ENCODE data around the gene EFHB.

EFHB gene

DNA sequence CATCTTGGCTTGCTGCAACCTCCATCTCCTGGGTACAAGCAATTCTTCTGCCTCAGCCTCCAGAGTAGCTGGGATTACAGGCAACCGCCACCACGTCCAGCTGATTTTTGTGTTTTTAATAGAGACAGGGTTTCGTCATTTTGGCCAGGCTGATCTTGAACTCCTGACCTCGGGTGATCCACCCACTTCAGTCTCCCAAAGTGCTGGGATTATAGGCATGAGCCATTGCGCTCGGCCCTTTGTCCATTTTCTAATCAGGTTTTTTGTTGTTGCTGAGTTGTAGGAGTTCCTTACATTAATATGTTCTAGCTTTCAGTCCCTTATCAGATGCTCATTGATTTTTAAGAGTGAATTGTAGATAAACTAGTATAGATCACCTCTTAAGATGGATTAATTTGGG, 33.2 kb upstream of the EFHB start:
- no peak for ATAC-seq
- TF ChIP-seq ARNTL (CRISPR knock-in tag; IDR thresholded peaks at IDR 0.05; ENCODE audit: borderline replicate concordance, low read depth) (no peak), ZFP3 (CRISPR knock-in tag; IDR thresholded peaks at IDR 0.05) (peak; percentile 80)

DNA sequence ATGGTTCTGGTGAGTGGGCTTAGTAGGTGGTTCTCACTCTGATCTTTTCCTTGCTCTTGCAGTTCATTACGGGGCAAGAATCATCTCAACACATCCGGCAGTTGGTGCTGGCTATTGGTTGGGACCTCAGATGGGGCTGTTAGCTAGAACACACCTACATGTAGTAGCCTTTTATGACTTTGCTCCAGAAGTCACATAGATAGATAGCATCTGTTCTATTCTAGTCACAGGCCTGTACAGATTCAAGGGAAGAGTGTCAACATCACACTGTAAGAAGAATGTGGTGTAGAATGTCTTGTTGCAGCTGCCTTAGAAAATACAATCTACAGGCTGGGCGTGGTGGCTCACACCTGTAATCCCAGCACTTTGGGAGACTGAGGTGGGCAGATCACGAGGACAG, 27.9 kb upstream of the EFHB start:
- TF ChIP-seq TOX (CRISPR knock-in tag; IDR thresholded peaks at IDR 0.05; ENCODE audit: borderline replicate concordance) (no peak), ZNF70 (CRISPR knock-in tag; IDR thresholded peaks at IDR 0.05) (no peak), ESRRG (CRISPR knock-in tag; IDR thresholded peaks at IDR 0.05) (no peak)
- no peak for ATAC-seq

DNA sequence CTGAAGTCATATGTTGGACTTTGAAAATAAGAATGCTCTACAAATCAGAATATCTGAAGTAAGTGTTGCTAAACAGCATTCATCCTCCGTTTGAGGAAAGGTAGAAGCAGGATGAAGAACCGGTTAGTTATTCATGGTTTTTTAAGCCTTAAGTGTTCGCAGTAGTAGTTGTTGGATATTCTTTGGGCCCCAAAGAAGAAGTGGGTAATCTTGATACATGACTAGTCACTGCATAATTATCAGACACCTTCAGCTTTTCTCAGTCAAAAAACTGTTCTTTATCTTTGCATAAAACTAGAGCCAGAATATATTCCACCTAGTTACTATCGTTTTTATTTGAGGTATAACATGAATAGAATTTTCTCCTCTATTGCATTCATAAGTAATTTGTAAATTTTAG, 26.7 kb upstream of the EFHB start:
- ATAC-seq: no peak
- no peak for TF ChIP-seq OSR1 (CRISPR knock-in tag; IDR thresholded peaks at IDR 0.05)
- TF ChIP-seq, protein P1, sequence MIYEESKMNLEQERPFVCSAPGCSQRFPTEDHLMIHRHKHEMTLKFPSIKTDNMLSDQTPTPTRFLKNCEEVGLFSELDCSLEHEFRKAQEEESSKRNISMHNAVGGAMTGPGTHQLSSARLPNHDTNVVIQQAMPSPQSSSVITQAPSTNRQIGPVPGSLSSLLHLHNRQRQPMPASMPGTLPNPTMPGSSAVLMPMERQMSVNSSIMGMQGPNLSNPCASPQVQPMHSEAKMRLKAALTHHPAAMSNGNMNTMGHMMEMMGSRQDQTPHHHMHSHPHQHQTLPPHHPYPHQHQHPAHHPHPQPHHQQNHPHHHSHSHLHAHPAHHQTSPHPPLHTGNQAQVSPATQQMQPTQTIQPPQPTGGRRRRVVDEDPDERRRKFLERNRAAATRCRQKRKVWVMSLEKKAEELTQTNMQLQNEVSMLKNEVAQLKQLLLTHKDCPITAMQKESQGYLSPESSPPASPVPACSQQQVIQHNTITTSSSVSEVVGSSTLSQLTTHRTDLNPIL (CRISPR knock-in tag; IDR thresholded peaks at IDR 0.05; ENCODE audit: low read depth): no peak
- TF ChIP-seq SNAI2 (CRISPR knock-in tag; IDR thresholded peaks at IDR 0.05): no peak
- TF ChIP-seq TOX (CRISPR knock-in tag; IDR thresholded peaks at IDR 0.05; ENCODE audit: borderline replicate concordance): no peak
- TF ChIP-seq, protein P2, sequence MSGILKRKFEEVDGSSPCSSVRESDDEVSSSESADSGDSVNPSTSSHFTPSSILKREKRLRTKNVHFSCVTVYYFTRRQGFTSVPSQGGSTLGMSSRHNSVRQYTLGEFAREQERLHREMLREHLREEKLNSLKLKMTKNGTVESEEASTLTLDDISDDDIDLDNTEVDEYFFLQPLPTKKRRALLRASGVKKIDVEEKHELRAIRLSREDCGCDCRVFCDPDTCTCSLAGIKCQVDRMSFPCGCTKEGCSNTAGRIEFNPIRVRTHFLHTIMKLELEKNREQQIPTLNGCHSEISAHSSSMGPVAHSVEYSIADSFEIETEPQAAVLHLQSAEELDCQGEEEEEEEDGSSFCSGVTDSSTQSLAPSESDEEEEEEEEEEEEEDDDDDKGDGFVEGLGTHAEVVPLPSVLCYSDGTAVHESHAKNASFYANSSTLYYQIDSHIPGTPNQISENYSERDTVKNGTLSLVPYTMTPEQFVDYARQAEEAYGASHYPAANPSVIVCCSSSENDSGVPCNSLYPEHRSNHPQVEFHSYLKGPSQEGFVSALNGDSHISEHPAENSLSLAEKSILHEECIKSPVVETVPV (CRISPR knock-in tag; IDR thresholded peaks at IDR 0.05): no peak
- TF ChIP-seq CSDC2 (CRISPR knock-in tag; IDR thresholded peaks at IDR 0.05): no peak
- no peak for TF ChIP-seq ZNF8 (CRISPR knock-in tag; IDR thresholded peaks at IDR 0.05)
- TF ChIP-seq, protein P3, sequence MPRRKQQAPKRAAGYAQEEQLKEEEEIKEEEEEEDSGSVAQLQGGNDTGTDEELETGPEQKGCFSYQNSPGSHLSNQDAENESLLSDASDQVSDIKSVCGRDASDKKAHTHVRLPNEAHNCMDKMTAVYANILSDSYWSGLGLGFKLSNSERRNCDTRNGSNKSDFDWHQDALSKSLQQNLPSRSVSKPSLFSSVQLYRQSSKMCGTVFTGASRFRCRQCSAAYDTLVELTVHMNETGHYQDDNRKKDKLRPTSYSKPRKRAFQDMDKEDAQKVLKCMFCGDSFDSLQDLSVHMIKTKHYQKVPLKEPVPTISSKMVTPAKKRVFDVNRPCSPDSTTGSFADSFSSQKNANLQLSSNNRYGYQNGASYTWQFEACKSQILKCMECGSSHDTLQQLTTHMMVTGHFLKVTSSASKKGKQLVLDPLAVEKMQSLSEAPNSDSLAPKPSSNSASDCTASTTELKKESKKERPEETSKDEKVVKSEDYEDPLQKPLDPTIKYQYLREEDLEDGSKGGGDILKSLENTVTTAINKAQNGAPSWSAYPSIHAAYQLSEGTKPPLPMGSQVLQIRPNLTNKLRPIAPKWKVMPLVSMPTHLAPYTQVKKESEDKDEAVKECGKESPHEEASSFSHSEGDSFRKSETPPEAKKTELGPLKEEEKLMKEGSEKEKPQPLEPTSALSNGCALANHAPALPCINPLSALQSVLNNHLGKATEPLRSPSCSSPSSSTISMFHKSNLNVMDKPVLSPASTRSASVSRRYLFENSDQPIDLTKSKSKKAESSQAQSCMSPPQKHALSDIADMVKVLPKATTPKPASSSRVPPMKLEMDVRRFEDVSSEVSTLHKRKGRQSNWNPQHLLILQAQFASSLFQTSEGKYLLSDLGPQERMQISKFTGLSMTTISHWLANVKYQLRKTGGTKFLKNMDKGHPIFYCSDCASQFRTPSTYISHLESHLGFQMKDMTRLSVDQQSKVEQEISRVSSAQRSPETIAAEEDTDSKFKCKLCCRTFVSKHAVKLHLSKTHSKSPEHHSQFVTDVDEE (CRISPR knock-in tag; IDR thresholded peaks at IDR 0.05): no peak
- TF ChIP-seq ZFP30 (CRISPR knock-in tag; IDR thresholded peaks at IDR 0.05): no peak
- TF ChIP-seq, protein P4, sequence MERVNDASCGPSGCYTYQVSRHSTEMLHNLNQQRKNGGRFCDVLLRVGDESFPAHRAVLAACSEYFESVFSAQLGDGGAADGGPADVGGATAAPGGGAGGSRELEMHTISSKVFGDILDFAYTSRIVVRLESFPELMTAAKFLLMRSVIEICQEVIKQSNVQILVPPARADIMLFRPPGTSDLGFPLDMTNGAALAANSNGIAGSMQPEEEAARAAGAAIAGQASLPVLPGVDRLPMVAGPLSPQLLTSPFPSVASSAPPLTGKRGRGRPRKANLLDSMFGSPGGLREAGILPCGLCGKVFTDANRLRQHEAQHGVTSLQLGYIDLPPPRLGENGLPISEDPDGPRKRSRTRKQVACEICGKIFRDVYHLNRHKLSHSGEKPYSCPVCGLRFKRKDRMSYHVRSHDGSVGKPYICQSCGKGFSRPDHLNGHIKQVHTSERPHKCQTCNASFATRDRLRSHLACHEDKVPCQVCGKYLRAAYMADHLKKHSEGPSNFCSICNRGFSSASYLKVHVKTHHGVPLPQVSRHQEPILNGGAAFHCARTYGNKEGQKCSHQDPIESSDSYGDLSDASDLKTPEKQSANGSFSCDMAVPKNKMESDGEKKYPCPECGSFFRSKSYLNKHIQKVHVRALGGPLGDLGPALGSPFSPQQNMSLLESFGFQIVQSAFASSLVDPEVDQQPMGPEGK (CRISPR knock-in tag; IDR thresholded peaks at IDR 0.05; ENCODE audit: borderline replicate concordance): no peak
- no peak for TF ChIP-seq ESRRG (CRISPR knock-in tag; IDR thresholded peaks at IDR 0.05)

DNA sequence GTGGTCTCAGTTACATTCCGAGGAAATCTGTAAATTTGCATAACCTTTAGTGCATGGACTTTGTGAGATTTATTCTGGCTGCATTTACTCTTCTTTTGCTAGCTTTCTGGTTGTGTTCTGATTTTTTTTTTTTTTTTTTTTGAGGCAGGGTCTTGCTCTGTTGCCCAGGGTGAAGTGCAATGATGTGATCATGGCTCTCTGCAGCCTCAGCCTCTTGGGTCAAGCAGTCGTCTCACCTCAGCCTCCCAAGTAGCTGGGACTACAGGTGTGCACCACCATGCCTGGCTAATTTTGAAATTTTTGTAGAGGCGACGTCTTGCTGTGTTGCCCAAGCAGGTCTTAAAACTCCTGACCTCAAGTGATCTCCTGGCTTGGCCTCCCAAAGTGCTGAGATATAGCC, 25.5 kb upstream of the EFHB start:
- ATAC-seq: no peak
- TF ChIP-seq ZFP3 (CRISPR knock-in tag; IDR thresholded peaks at IDR 0.05): no peak
- TF ChIP-seq, protein P1 (CRISPR knock-in tag; IDR thresholded peaks at IDR 0.05; ENCODE audit: low read depth): no peak
- no peak for TF ChIP-seq CSDC2 (CRISPR knock-in tag; IDR thresholded peaks at IDR 0.05)
- TF ChIP-seq TOX (CRISPR knock-in tag; IDR thresholded peaks at IDR 0.05; ENCODE audit: borderline replicate concordance): no peak
- no peak for TF ChIP-seq BACH2 (CRISPR knock-in tag; IDR thresholded peaks at IDR 0.05; ENCODE audit: borderline replicate concordance)
- no peak for TF ChIP-seq OSR1 (CRISPR knock-in tag; IDR thresholded peaks at IDR 0.05)
- TF ChIP-seq, protein P5, sequence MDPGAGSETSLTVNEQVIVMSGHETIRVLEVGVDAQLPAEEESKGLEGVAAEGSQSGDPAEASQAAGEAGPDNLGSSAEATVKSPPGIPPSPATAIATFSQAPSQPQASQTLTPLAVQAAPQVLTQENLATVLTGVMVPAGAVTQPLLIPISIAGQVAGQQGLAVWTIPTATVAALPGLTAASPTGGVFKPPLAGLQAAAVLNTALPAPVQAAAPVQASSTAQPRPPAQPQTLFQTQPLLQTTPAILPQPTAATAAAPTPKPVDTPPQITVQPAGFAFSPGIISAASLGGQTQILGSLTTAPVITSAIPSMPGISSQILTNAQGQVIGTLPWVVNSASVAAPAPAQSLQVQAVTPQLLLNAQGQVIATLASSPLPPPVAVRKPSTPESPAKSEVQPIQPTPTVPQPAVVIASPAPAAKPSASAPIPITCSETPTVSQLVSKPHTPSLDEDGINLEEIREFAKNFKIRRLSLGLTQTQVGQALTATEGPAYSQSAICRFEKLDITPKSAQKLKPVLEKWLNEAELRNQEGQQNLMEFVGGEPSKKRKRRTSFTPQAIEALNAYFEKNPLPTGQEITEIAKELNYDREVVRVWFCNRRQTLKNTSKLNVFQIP (CRISPR knock-in tag; IDR thresholded peaks at IDR 0.05; ENCODE audit: borderline replicate concordance, low read depth): no peak
- no peak for TF ChIP-seq ARNTL (CRISPR knock-in tag; IDR thresholded peaks at IDR 0.05; ENCODE audit: borderline replicate concordance, low read depth)
- TF ChIP-seq, protein P3 (CRISPR knock-in tag; IDR thresholded peaks at IDR 0.05): no peak
- TF ChIP-seq RARB (CRISPR knock-in tag; IDR thresholded peaks at IDR 0.05): no peak
- TF ChIP-seq ZC3H10 (CRISPR knock-in tag; IDR thresholded peaks at IDR 0.05): no peak
- no peak for TF ChIP-seq ISL1 (CRISPR knock-in tag; IDR thresholded peaks at IDR 0.05)
- TF ChIP-seq GLIS3 (CRISPR knock-in tag; IDR thresholded peaks at IDR 0.05): no peak
- no peak for TF ChIP-seq PPARA (CRISPR knock-in tag; IDR thresholded peaks at IDR 0.05; ENCODE audit: borderline replicate concordance)
- no peak for TF ChIP-seq ZNF8 (CRISPR knock-in tag; IDR thresholded peaks at IDR 0.05)

Measured in SK-N-SH treated with all-trans-retinoic acid at 6 μM for 48 hours (cell line).